Subcutaneous adipose tissue (tissue), 4 donors: ENCODE data around the gene FGFR1OP2. TPM values are rescaled to one million over a fixed set of nuclear protein-coding genes. Genes with fewer than 3 reads are reported as not detected.

Experiments
- total RNA-seq, 4 donors: library from RNA; depleted of rRNA; stranded (reverse); fragments of >200 nt; gene quantifications; one replicate each; pipeline ENCODE4 v1.1.0, GENCODE V29; 2016
- TF ChIP-seq, protein P1 (sequence below): fragments of 450-650 bp; IDR thresholded peaks from one replicate; pipeline ENCODE4 v1.5.1; 2016; ENCODE audit warnings: low read depth, mild to moderate bottlenecking, control low read depth, antibody characterized with exemption, moderate library complexity

FGFR1OP2 gene
- total RNA-seq, 4 donors from 2014 or later: 61.2 to 110 (median 82.6) TPM

DNA sequence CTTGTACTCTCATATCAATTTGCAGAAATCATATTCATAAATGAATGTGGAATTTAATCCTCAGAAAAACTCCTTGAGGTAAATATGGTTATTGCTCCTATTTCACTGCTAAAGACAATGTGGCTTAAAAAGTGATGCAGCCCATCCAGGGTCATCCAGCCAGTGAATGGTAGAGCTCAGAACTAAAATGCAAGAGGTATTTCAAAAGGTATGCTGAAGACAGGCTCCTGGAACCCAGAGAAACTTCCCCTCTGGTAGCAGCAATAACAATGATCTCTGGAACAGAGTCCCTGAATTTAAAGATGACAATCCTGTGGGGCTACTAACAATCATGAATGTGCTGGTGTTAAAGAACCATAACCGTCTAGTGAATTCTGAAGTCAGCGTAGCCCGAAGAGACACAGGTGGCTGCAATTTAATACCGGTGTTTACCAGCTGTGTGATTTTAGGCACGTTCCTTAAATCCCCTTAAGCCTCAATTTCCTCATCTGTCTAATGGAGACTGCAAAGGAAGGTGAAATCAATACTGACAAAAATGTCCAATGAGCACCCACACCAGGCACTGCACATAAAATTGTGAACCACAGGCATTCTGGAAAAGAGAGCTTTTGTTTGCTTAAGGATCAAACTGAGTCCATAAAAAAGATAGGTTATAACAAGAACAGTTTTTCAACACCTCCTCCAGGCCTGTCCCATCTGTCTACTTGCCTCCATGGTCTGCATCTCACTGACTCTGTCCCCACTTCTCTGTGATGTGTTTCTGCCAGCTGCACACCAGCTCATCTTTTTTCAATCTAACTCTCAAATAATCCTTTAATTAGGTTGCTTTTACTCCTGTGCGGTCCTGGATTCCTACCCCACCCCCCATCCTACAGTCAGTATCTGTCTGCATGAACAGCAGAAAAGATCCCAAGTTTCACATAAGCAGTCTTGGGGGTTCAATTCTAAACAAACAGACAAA, 65.4 kb downstream of the FGFR1OP2 start:
- TF ChIP-seq, protein P1, sequence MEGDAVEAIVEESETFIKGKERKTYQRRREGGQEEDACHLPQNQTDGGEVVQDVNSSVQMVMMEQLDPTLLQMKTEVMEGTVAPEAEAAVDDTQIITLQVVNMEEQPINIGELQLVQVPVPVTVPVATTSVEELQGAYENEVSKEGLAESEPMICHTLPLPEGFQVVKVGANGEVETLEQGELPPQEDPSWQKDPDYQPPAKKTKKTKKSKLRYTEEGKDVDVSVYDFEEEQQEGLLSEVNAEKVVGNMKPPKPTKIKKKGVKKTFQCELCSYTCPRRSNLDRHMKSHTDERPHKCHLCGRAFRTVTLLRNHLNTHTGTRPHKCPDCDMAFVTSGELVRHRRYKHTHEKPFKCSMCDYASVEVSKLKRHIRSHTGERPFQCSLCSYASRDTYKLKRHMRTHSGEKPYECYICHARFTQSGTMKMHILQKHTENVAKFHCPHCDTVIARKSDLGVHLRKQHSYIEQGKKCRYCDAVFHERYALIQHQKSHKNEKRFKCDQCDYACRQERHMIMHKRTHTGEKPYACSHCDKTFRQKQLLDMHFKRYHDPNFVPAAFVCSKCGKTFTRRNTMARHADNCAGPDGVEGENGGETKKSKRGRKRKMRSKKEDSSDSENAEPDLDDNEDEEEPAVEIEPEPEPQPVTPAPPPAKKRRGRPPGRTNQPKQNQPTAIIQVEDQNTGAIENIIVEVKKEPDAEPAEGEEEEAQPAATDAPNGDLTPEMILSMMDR: no peak

DNA sequence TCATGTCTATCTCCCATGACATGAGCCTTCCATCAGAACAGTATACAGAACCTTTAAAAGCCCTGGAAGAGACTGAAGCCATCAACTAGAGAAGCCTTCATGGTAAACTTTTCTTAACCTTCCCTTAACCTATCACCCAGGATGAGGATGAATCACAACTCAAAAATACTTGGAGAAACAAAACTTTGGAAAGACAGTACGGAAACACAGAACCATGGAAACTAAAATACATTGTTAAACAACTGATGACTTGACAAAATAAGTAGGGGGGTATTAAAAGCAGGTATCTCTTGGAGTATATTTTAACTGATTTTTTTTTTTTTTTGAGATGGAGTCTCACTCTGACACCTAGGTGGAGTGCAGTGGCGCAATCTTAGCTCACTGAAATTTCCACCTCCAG, 67.2 kb downstream of the FGFR1OP2 start:
- TF ChIP-seq, protein P1: no peak

DNA sequence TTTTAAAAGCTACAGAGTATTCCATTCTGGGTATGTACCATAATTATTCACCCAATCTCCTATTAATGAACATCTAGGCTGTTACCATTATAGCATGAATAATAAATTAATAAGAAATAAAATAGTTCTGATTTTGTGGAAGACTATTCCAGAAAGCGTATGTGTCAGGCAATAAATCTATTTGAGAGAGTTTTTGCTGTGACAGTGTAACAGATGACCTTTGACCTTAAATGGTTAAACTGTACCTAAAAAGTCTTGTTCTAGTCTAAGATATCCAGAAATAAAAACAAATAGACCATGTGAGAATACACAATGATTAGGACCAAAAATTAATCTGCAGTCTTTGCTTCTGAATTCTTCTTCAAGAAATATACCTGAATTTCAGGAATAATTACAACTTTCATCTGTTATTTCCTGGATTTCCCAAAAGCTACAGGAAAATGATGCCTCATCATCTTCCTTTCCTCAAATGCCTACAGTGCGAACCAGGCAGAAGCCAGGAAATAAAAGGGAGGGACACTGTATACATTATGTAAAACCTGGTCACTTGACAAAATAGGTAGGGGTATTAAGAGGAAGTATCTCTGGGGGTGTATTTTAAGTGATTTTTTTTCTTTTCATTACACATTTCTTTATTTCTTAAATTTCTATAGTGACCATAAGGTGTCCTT, 68.7 kb downstream of the FGFR1OP2 start:
- TF ChIP-seq, protein P1: no peak

DNA sequence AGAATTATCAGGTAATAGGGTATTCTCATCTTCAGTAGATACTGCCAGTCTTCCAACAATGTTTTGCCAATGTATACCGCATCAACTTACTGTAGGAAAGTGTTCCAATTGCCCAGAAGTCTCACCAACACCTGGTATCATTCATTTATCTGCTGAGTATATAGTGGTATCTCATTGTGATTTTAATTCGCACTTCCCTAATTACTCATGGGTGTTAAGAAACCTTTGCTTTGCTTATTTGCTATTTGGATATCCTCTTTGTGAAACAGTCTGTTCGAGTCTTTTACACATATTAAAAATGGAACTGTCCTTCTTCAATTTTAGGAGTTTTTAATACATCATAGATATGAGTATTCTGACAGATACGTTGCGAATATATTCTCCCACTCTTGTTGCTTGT, 69.8 kb downstream of the FGFR1OP2 start:
- TF ChIP-seq, protein P1: no peak

DNA sequence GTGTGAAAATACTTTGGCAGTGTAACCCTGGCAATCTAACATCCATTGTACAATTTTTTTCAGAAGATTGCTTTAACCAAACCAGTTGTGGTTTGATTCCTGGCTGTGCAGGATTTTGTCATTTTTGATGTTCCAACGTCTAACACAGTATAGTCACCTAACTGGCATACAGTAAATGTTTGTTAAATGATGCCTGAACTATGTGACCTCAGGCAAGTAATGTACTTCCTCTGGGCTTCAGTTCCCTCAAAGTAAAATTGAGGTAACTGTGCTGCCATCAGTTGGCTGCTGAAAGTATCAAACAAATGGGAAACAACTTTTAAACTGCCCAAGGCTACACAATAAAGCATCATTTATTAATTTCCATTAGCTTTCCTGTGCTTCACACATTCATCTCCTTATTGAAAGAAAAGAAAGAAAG, 71.6 kb downstream of the FGFR1OP2 start:
- TF ChIP-seq, protein P1: no peak

DNA sequence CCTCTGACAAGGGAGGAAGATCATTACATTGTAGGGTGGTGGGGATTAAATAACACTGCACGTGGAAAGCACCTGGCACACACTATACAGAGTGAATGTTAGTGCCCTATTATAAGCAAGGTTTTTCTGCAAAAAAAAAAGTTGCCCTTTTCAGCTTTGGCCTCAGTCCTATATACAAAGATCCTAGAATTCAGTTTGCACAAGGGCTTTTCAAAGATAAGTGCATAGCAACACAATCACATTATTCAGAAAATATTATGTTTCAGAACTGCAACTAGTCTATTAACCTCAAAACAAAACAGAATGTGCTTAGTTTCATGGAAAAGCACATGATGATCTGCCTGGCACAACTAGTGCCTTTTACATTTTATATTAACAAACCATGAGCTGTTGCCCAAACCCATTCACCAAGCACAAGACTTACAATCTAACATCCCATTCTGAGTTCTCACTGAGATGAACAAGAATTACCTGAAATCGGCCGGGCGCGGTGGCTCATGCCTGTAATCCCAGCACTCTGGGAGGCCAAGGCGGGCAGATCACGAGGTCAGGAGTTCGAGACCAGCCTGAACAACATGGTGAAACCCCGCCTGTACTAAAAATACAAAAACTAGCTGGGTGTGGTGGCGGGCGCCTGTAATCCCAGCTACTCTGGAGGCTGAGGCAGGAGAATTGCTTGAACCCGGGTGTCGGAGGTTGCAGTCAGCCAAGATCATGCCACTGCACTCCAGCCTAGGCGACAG, 74.1 kb downstream of the FGFR1OP2 start:
- TF ChIP-seq, protein P1: no peak

DNA sequence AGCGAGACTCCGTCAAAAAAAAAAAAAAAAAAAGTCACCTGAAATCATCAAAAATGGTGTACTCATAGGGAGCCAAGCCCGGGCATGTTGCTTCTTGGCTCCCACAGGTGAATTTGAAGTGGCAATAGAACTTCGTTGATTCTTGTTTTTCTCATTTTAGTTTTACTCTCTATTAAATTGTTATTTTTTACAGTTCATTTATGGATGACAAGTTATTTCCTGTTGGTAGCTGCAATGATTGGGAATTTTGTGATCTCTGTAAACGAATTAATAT, 74.6 kb downstream of the FGFR1OP2 start:
- TF ChIP-seq, protein P1: no peak
